NCI-H524 (cell line): ENCODE results near the gene DSCAML1.

Experiments
- DNase-seq, 2 experiments: peaks; one replicate each; lab custom pipeline; 2025; lab: John Stamatoyannopoulos, UW

The DSCAML1 gene

GRCh38 chr11:117662671-117663269 lies 134.2 kb downstream of the DSCAML1 start:
- DNase-seq: no peak

GRCh38 chr11:117662255-117662654 lies 134.8 kb downstream of the DSCAML1 start:
- no peak for DNase-seq

DNA sequence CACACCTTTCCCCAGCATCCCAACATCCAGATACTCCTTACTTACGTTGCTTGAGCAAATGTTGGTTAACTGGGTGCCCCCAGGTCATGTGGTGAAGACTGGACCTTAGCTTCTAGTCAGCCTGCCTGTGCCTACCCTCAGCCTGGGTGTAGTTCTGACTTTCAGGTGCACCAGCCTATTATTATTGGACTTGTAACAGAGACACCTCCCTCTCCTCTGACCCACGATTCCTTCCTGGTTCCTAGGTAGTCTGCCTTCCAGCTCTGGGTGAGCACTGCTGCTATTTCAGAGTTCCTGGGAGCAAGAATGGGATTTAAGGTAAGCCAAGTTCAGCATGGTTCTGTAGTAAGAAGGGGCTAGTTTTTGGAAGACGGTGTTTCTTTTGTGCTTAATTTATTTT lies 138.2 kb downstream of the DSCAML1 start:
- DNase-seq: no peak

- DNase-seq: peak; percentile 9 to 70
Observed at GRCh38 chr11:117657794-117658193, 139.2 kb downstream of the DSCAML1 start.

GRCh38 chr11:117654281-117655255 lies 142.4 kb downstream of the DSCAML1 start:
- DNase-seq: peak; percentile 35 to 79

DNA sequence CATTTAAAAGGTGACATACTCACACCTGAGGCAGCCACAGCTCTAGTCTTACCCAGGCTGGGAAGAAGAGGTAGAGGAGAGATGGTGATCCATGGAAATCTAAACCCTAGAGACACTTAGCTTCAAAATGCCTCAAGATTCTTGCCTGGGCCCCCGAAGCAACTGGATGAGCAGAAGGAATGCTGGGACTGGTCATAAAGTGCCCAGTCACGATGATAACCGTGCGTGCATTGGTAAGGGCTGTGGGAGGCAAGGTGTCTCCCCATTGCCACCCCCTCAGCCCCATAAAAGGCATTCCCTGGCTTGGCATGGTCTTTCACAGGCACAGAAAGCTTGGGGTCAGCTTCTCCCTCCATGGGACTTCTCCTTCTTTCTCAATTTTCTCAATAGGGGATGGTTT lies 144.5 kb downstream of the DSCAML1 start:
- DNase-seq: no peak

GRCh38 chr11:117649296-117650055 lies 147.5 kb downstream of the DSCAML1 start:
- DNase-seq: no peak

GRCh38 chr11:117647872-117648271 lies 149.1 kb downstream of the DSCAML1 start:
- peak; percentile 5 to 29 for DNase-seq

DNA sequence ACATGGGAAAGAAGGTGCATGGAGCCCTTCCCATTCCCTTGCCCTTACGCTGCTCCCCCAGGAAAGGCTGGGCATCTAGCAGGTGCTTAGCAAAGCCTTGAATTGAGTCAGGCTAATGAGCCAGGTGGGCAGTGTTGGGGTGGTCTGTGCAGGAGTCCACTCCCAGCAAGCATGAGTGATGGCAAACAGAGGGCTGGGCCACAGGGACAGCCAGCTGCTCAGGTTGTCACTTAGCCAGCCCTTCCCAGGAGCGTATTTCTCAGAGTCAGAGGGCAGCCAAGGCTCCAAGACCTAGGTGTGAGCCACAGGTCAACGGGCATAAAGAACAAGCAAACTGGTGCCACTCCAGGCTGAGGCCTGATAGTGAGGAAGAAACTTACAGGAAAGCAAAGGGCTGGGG lies 149.8 kb downstream of the DSCAML1 start:
- DNase-seq: peak in 1 of 2 experiments; percentile 9

DNA sequence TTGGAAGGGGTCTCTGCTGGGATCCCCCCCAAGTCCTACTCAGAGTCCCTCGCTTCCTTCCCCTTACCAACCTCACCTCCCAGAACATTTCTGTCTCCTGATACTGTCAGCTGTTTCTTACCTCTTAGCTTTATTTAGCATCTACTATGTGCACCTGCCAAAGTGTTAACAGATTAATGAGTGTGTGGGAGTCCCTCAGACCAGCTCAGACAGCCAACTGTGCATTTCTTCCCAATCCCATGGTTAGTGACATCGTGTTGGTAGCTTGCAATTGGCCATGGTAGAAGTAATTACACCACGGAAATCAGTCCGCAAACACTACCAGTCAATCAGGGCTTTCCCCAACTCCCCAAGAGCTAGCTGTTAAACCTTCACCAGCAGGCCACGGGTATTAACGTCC lies 150.6 kb downstream of the DSCAML1 start:
- DNase-seq: no peak

- no peak for DNase-seq
Observed at GRCh38 chr11:117644403-117645155, 152.4 kb downstream of the DSCAML1 start.

- DNase-seq: no peak
Observed at GRCh38 chr11:117643606-117644300, 153.3 kb downstream of the DSCAML1 start.

DNA sequence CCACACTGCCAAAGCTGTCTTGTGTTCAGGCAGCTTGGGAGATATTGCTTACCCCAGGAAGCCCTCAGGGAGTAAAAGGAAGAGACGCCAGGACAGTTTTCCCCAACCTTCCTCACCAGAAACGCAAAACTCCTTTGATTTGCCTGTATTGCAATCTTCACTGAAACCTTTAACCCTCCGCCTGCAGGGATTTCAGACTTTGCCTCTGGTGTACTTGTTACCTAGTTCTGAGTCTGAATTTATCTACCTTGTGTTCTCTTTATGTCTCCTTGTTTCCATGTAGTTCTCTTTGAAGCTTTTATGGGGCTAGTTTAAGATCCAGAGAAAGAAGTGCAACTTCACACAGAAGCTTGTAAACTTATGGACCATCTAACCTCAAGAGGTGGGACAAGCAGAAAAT lies 154.2 kb downstream of the DSCAML1 start:
- no peak for DNase-seq

GRCh38 chr11:117642396-117642795 lies 154.6 kb downstream of the DSCAML1 start:
- DNase-seq: no peak

DNA sequence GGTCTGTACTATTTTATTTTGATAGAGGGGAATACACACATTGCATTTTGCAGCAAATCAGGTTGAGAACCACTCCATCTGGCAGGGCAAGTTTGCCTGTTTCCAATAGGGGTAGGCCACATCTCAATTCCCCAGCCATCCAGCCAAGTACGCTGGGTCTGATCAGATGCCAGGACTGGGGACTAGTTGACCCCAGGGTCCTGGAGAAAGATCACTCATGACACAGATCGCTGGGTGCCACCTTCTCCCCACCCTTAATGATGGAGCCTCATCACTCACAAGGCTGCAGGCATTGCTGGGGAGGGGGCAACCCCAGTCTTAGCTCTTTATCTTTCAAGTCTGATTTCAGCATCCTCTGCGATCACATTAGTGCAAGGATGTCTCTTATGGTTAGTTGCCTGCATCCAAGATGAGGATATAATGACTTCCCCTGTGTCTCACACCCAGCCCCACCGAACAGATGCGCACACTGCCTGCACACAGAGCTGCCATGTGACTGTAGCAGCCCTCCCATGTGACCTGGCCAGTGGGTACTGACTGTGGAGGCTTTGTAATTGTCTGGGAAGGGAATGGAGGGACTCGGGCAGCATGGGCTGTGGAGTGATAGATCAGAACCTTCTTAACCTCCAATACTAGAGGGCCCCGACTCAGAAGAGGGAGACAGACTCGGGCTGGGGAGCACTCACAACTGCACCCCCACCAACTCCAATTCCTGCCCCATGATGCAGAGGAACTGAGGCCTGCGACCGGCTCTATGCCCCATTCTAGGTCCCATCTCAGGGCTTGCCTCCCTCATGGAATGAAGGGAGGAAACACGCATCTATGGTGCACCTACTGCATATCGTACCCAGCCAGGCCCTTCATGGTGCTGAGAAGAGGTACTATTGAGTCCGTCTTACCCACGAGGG lies 155.8 kb downstream of the DSCAML1 start:
- DNase-seq: no peak

DNA sequence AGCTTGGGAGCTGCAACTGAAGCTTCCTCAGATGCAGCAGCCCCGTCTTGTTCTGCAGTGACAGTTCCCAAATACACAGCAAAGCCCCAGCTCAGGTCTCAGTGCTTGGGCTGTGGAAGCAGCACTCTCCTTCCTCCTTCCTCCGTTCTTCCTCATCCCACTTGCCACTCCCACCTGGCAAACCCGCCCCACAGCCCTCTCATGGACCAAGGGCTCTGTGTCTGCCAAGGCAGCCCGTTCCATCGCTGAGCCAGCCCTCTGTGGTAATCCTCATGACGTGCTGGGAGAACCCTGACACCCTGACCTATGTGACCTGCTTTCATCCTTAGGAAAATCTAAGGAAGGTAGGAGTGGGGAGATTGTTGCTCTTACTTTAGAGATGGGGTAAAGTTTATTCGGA lies 157.0 kb downstream of the DSCAML1 start:
- no peak for DNase-seq

DNA sequence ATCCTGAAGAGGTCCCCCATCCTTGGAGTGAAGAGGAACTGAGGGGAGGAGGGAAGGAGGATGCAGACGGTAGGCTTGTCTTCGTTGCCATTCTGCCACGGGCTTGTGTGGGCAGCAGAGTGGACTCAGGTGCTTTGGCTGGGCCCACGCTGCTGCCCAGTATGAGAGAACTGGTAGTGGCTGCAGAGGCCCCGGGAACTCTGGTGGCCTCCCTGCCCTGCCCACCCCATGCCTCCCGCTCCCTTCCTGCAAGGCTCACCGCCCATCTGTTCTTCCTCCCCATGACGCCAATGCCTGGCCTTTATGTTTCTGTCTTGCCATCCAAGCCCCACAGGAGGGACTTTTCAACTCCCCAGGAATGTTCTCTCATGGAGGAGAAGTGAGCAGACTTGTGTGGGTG lies 157.4 kb downstream of the DSCAML1 start:
- DNase-seq: no peak

DNA sequence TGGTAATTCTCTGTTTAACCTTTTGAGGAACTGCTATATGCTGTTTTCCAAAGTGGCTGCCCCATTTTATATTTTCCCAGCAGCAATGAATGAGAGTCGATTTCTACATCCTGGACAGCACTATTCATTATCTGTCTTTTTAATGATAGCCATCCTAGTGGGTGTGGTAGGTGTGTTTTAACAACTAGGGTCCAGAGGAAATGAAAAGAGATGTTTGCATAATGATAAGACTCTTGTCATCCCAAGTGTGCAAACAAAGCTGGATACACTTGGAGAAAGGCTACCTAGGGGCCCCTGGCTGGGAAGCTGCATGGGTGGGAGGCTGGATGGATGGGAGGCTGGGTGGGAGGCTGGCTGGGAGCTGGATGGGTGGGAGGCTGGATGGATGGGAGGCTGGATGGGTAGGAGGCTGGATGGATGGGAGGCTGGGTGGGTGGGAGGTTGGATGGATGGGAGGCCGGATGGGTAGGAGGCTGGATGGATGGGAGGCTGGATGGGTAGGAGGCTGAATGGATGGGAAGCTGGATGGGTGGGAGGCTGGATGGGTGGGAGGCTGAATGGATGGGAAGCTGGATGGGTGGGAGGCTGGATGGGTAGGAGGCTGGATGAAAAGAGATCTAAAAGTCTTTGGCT lies 158.0 kb downstream of the DSCAML1 start:
- no peak for DNase-seq

DNA sequence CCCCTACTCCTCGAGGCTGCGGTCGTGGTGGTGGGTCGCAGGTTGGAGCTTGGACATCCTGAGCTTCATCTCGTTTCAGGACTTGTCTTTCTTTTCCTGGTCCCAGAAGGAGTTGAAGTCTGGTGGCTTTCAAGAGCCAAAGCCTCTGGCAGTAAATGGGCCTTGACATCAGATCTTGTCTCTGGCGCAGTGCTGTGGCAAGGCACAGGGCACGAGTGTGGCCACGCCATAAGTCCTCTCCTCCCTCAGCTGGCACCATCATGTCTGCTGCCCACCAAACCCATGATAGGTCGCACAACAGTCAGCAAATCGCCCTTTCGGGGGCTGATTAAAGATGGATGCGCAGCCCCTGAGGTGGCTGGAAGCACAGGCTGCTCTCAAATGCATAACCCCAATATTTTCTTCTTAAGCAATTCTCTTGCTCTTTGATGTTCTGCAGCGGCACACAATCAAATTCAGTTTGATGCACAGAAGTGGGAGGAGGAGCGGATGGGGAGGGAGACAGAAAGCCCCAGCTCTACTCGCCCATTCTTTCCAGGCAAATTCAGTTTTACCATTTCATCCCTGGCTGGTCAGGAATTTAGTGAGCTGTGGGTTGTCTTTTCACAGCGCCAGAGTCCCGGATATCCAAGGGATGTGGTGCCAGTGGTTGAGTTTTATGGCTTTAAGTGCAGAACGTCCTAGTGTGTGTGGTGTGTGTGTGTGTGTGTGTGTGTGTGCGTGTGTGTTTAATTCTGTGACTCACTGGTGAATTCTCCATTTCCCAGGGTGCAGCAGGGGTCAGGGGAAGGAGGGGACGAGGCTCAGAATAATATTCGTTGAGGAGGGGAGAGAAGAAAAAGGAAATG lies 162.0 kb downstream of the DSCAML1 start:
- DNase-seq: no peak
